Gastroesophageal sphincter (tissue), 4 donors: Measurements from ENCODE around the gene SLC16A12. TPM values are rescaled to one million over a fixed set of nuclear protein-coding genes. Genes with fewer than 3 reads are reported as not detected.

Experiments used
- ATAC-seq: fragments of 150-250 bp; one replicate; pipeline ENCODE4 v1.9.1; 2016; ENCODE audit warnings: mild to moderate bottlenecking, moderate library complexity
- H3K27ac ChIP-seq, 4 donors: fragments of 200-600 bp; sonication (generic) in 3 of 4; 1 replicate in 3 of 4; 2 replicates in 1 of 4; pipeline ENCODE4 v1.5.1; 2016 to 2019
- H3K27me3 ChIP-seq: fragments of 200-600 bp; sonication (generic); one replicate; pipeline ENCODE4 v1.5.1; 2019
- H3K36me3 ChIP-seq, 2 donors: fragments of 200-600 bp; sonication (generic); one replicate each; pipeline ENCODE4 v1.5.1; 2019; ENCODE audit warnings: control low read depth in 1 of 2
- H3K4me1 ChIP-seq, 3 donors: fragments of 200-600 bp; sonication (generic); 1 replicate in 2 of 3; 2 replicates in 1 of 3; pipeline ENCODE4 v1.5.1; 2016 to 2019; ENCODE audit warnings: control low read depth in 2 of 3
- H3K4me3 ChIP-seq, 2 donors: fragments of 200-600 bp; sonication (generic); one replicate each; pipeline ENCODE4 v1.5.1; 2019; ENCODE audit warnings: mild to moderate bottlenecking in 1 of 2, moderate library complexity in 1 of 2
- H3K9me3 ChIP-seq, 3 donors: fragments of 200-600 bp; sonication (generic); one replicate each; pipeline ENCODE4 v1.5.1; 2017 to 2019; ENCODE audit warnings: control low read depth in 2 of 3
- EP300 ChIP-seq: sonication (generic); formaldehyde crosslinking; IDR thresholded peaks from one replicate; pipeline ENCODE4 v1.6.1; 2017; ENCODE audit warnings: antibody characterized with exemption, mild to moderate bottlenecking
- POLR2A ChIP-seq, 2 donors: fragments of 450-650 bp; IDR thresholded peaks; one replicate each; pipeline ENCODE4 v1.6.1; 2017; ENCODE audit warnings: antibody characterized with exemption in 2 of 2, mild to moderate bottlenecking in 2 of 2, moderate library complexity in 1 of 2
- POLR2AphosphoS5 ChIP-seq: sonication (generic); formaldehyde crosslinking; IDR thresholded peaks from one replicate; pipeline ENCODE4 v1.6.1; 2017; ENCODE audit warnings: antibody characterized with exemption
- WGBS, 2 donors: methylation state at CpG; one replicate each; pipeline ENCODE4 v1.1.5; 2018; ENCODE audit warnings: low coverage in 1 of 2; 5-methylcytosine and 5-hydroxymethylcytosine counted together
- total RNA-seq, 4 donors: library from RNA; depleted of rRNA; stranded (reverse); fragments of >200 nt; gene quantifications; one replicate each; pipeline ENCODE4 v1.1.0, GENCODE V29; 2016
- TF ChIP-seq, protein P1 (sequence below), 4 experiments: fragments of 200-600 bp in 2 of 4; fragments of 450-650 bp in 2 of 4; sonication (generic) in 1 of 4; IDR thresholded peaks; one replicate each; pipeline ENCODE4 v1.5.1; 2017 to 2019; ENCODE audit warnings: antibody characterized with exemption in 4 of 4, mild to moderate bottlenecking in 2 of 4, moderate library complexity in 2 of 4

The SLC16A12 gene
- total RNA-seq, 4 donors from 2014 or later: 1.7 to 11.7 (median 2.4) TPM

GRCh38 chr10:89504691-89505090 is 30.7 kb downstream of the SLC16A12 start:
- Histone ChIP-seq H3K27me3 (no peaks in the 10 kb centered on the region), H3K4me1 (peaks cover 0 to 9% (median 0%) of the 10 kb centered on the region in 3 donors)

DNA sequence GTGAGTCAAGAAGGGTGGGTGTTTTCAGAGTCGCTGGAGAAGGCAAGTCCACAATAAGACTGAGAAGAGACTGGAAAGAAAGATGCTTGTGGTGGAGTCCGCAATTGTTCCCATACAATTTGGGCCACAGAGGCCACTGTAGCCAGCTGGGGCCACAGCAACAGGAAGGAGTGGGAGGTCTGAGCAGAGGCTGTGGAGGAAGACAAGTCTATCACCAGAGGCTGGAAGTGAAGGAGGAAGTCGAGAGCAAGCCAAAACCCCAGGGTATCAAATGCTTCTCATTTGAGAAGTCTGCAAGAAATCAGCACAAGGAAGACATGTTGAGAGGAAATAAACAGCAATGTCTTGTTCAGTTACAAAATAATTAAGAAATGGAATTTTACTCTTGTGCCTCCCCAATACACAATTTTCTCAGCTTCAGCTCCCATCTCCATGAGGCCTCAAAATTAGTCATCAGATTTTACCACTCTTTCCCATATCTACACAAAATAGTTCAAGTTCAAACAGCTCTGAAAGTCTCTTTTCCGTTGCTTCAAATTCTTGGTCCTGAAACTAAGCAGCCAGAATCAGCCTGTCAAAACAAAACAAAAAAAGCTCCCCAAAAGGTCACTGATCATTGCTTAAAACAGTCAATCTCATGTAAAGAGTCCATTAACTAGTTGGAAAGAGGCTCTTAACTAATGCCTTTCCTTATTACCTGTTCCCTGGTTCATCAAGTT is 31.6 kb downstream of the SLC16A12 start:
- peaks cover 0 to 9% (median 0%) of the 10 kb centered on the region in 3 donors for H3K4me1 ChIP-seq
- TF ChIP-seq, protein P1, sequence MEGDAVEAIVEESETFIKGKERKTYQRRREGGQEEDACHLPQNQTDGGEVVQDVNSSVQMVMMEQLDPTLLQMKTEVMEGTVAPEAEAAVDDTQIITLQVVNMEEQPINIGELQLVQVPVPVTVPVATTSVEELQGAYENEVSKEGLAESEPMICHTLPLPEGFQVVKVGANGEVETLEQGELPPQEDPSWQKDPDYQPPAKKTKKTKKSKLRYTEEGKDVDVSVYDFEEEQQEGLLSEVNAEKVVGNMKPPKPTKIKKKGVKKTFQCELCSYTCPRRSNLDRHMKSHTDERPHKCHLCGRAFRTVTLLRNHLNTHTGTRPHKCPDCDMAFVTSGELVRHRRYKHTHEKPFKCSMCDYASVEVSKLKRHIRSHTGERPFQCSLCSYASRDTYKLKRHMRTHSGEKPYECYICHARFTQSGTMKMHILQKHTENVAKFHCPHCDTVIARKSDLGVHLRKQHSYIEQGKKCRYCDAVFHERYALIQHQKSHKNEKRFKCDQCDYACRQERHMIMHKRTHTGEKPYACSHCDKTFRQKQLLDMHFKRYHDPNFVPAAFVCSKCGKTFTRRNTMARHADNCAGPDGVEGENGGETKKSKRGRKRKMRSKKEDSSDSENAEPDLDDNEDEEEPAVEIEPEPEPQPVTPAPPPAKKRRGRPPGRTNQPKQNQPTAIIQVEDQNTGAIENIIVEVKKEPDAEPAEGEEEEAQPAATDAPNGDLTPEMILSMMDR (IDR thresholded peaks at IDR 0.05): no peak
- TF ChIP-seq POLR2A (IDR thresholded peaks at IDR 0.05) (no peak), POLR2AphosphoS5 (no peak), EP300 (no peak)
- no peak for ATAC-seq
- 58 to 63% methylated on average over 4 of the region's 4 CpGs for WGBS, 2 donors
- H3K36me3 ChIP-seq: no peaks in the 10 kb centered on the region
- H3K27me3 ChIP-seq: no peaks in the 10 kb centered on the region
- peak overlapping the region in 2 of 4 donors; percentile 12 to 44 for H3K27ac ChIP-seq
- H3K9me3 ChIP-seq: no peaks in the 10 kb centered on the region
- no peak overlapping the region for H3K4me3 ChIP-seq

More at GRCh38 chr10:89504691-89505090, 30.7 kb downstream of the SLC16A12 start:
- no peaks in the 10 kb centered on the region for H3K36me3 ChIP-seq
- no peak overlapping the region for H3K4me3 ChIP-seq
- no peak for ATAC-seq
- WGBS, 2 donors: 89 to 100% methylated on average over 1 to 2 of the region's 2 CpGs
- H3K9me3 ChIP-seq: no peaks in the 10 kb centered on the region
- TF ChIP-seq POLR2AphosphoS5 (no peak), POLR2A (IDR thresholded peaks at IDR 0.05) (no peak), EP300 (no peak)
- TF ChIP-seq, protein P1 (IDR thresholded peaks at IDR 0.05): no peak
- no peak overlapping the region for H3K27ac ChIP-seq

- TF ChIP-seq EP300 (no peak), POLR2AphosphoS5 (no peak), POLR2A (IDR thresholded peaks at IDR 0.05) (no peak)
- TF ChIP-seq, protein P1 (IDR thresholded peaks at IDR 0.05): no peak
- Histone ChIP-seq H3K36me3 (no peaks in the 10 kb centered on the region), H3K4me1 (peaks cover 0 to 9% (median 0%) of the 10 kb centered on the region in 3 donors), H3K27ac (no peak overlapping the region), H3K27me3 (no peaks in the 10 kb centered on the region), H3K9me3 (no peaks in the 10 kb centered on the region), H3K4me3 (no peak overlapping the region)
- ATAC-seq: no peak
- WGBS, 2 donors: 85 to 90% methylated on average over 3 of the region's 3 CpGs
These were observed 32.2 kb downstream of the SLC16A12 start for GRCh38 chr10:89503151-89503550.

DNA sequence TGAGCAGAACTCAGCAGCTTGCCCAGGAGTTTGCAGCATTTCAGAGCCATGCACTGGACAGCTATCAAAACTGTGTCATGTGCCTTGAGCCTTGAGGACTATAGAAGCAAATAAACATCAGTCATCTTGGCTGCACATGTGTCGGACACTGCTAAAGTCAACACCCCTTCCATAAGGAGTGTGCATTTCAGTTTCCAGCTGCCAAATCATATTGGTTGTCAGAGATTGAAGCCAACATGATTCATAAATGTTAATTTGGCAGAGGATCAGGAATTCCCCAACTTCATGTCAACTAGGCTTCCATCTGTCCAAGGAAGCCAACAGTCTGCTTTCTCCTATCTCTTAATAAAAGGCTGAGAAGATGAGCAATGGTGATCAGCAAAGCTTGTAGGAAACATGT is 32.8 kb downstream of the SLC16A12 start:
- no peak for ATAC-seq
- Histone ChIP-seq H3K27ac (no peak overlapping the region), H3K9me3 (no peaks in the 10 kb centered on the region), H3K36me3 (no peaks in the 10 kb centered on the region), H3K4me3 (no peak overlapping the region), H3K4me1 (peaks cover 0 to 9% (median 0%) of the 10 kb centered on the region in 3 donors), H3K27me3 (no peaks in the 10 kb centered on the region)
- WGBS, 2 donors: 75 to 88% methylated on average over 1 of the region's 1 CpG
- TF ChIP-seq, protein P1 (IDR thresholded peaks at IDR 0.05): no peak
- TF ChIP-seq EP300 (no peak), POLR2A (IDR thresholded peaks at IDR 0.05) (no peak), POLR2AphosphoS5 (no peak)

DNA sequence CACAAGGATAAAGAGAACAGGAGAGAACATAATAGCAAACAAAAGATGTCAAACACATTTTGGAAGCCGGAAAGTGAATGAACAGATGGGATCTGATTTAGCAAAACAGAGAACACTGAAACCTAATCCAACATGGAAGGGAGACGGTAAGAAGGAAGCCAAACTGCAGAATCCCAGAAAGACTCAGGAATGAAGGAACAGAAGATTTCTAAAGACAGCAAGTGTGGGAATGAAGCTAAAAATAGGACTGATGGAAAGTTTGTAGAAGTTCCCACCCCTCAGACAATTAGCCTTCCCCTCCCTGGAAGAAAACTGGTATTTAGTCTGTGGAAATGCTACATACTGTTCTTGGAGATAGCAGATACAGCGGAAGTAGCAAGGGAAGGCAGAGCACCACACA is 40.8 kb downstream of the SLC16A12 start:
- H3K9me3 ChIP-seq: no peaks in the 10 kb centered on the region
- no peak overlapping the region for H3K4me3 ChIP-seq
- no peak for TF ChIP-seq EP300
- no peak for TF ChIP-seq POLR2AphosphoS5
- no peak for TF ChIP-seq POLR2A (IDR thresholded peaks at IDR 0.05)
- TF ChIP-seq, protein P1 (IDR thresholded peaks at IDR 0.05): no peak
- peak overlapping the region in 1 of 4 donors; percentile 28 for H3K27ac ChIP-seq
- 53 to 55% methylated on average over 3 of the region's 3 CpGs for WGBS, 2 donors
- no peaks in the 10 kb centered on the region for H3K27me3 ChIP-seq
- peak; percentile 31 for ATAC-seq
- no peaks in the 10 kb centered on the region for H3K36me3 ChIP-seq
- H3K4me1 ChIP-seq: peaks cover 0 to 8% (median 0%) of the 10 kb centered on the region in 3 donors
